Upper lobe of left lung (tissue), 4 donors: ENCODE data around the gene CAMK1D.
"Not testable (repeated sequence)": the region's sequence is repeated elsewhere in the genome, so short reads cannot be mapped to it uniquely, and the experiment has no call there.

ENCODE experiments used
- POLR2A ChIP-seq, 4 donors: fragments of 450-650 bp; IDR thresholded peaks; one replicate each; pipeline ENCODE4 v1.5.1; 2016 to 2017; ENCODE audit warnings: antibody characterized with exemption in 4 of 4, mild to moderate bottlenecking in 2 of 4
- POLR2AphosphoS5 ChIP-seq, 2 donors: sonication (generic); formaldehyde crosslinking; IDR thresholded peaks; one replicate each; pipeline ENCODE4 v1.5.1; 2017; ENCODE audit warnings: antibody characterized with exemption in 2 of 2

- TF ChIP-seq POLR2A, POLR2AphosphoS5 (IDR thresholded peaks at IDR 0.05): not testable (repeated sequence)
These were observed 14.2 kb upstream of the CAMK1D start for GRCh38 chr10:12335169-12335568.
